Kidney glomerular epithelial cell (primary cell): ENCODE results near the gene RRP1B.
"Not testable (repeated sequence)": the region's sequence is repeated elsewhere in the genome, so short reads cannot be mapped to it uniquely, and the experiment has no call there.

Source experiments
- DNase-seq: peaks from one replicate; lab custom pipeline; 2025; lab: John Stamatoyannopoulos, UW

The RRP1B gene

GRCh38 chr21:43639470-43640353 is 19.6 kb upstream of the RRP1B start:
- no peak for DNase-seq

- no peak for DNase-seq
These were observed 19.0 kb upstream of the RRP1B start for GRCh38 chr21:43640400-43640799.

- no peak for DNase-seq
These were observed 16.2 kb upstream of the RRP1B start for GRCh38 chr21:43643193-43643592.

GRCh38 chr21:43644071-43644470 is 15.3 kb upstream of the RRP1B start:
- no peak for DNase-seq

- DNase-seq, result no peak
These were observed 14.8 kb upstream of the RRP1B start for GRCh38 chr21:43644609-43645008.

GRCh38 chr21:43645136-43645891 is 14.0 kb upstream of the RRP1B start:
- peak; percentile 45 for DNase-seq

- DNase-seq, result no peak
These were observed 13.4 kb upstream of the RRP1B start for GRCh38 chr21:43645976-43646375.

GRCh38 chr21:43646550-43647260 is 12.7 kb upstream of the RRP1B start:
- peak; percentile 90 for DNase-seq

- no peak for DNase-seq
These were observed 11.2 kb upstream of the RRP1B start for GRCh38 chr21:43648171-43648570.

GRCh38 chr21:43651926-43652325 is 7.4 kb upstream of the RRP1B start:
- DNase-seq, result not testable (repeated sequence)

GRCh38 chr21:43652616-43653015 is 6.7 kb upstream of the RRP1B start:
- DNase-seq, result no peak

- no peak for DNase-seq
These were observed 5.7 kb upstream of the RRP1B start for GRCh38 chr21:43653626-43654025.

GRCh38 chr21:43654806-43655489 is 4.4 kb upstream of the RRP1B start:
- DNase-seq, result peak; percentile 33

GRCh38 chr21:43657355-43658087 is 1.8 kb upstream of the RRP1B start:
- DNase-seq, result no peak

- no peak for DNase-seq
These were observed 1.1 kb upstream of the RRP1B start for GRCh38 chr21:43658088-43658741.

- DNase-seq, result no peak
These were observed 608 bp upstream of the RRP1B start for GRCh38 chr21:43658769-43659135.

GRCh38 chr21:43662286-43662685 is 2.9 kb downstream of the RRP1B start:
- DNase-seq, result no peak

- no peak for DNase-seq
These were observed 3.7 kb downstream of the RRP1B start for GRCh38 chr21:43663033-43663432.

- DNase-seq, result no peak
These were observed 5.0 kb downstream of the RRP1B start for GRCh38 chr21:43664358-43664757.

GRCh38 chr21:43665879-43666278 is 6.5 kb downstream of the RRP1B start:
- DNase-seq, result no peak
